HepG2 (cell line): ENCODE data around the gene HNRNPM. TPM values are rescaled to one million over a fixed set of nuclear protein-coding genes. Genes with fewer than 3 reads are reported as not detected.
A peak's percentile ranks its signal among the peaks of the same experiment; 100 is the strongest.

Experiments
- ASH2L ChIP-seq: fragments of 300-600, 200-600 bp; sonication (generic); IDR thresholded peaks from 2 replicates; pipeline ENCODE4 v1.7.0; 2017; ENCODE audit warnings: low read depth, mild to moderate bottlenecking, moderate library complexity, mixed read lengths, low read length; ENCODE audit not compliant: insufficient read length
- E2F2 ChIP-seq: sonication (generic); formaldehyde crosslinking; IDR thresholded peaks from 2 replicates; pipeline ENCODE4 v1.4.0; 2020; ENCODE audit warnings: missing genetic modification reagents, borderline replicate concordance
- ETS1 ChIP-seq: sonication (generic); formaldehyde crosslinking; IDR thresholded peaks from 2 replicates; pipeline ENCODE4 v1.4.0; 2020; ENCODE audit warnings: missing genetic modification reagents
- HBP1 ChIP-seq: IDR thresholded peaks from 2 replicates; pipeline ENCODE4 v1.6.1; 2016; ENCODE audit warnings: low read depth, control low read depth
- HMG20A ChIP-seq: IDR thresholded peaks from 2 replicates; pipeline ENCODE4 v1.6.1; 2016; ENCODE audit warnings: borderline replicate concordance
- JUND ChIP-seq: sonication (generic); formaldehyde crosslinking; IDR thresholded peaks from 2 replicates; pipeline ENCODE4 v1.8.0; 2022; ENCODE audit warnings: mild to moderate bottlenecking, missing genetic modification reagents
- NFE2L1 ChIP-seq: sonication (generic); formaldehyde crosslinking; IDR thresholded peaks from 2 replicates; pipeline ENCODE4 v1.4.0; 2020; ENCODE audit warnings: missing genetic modification reagents, mild to moderate bottlenecking, borderline replicate concordance
- NONO ChIP-seq, 2 experiments: fragments of 450-650 bp in 1 of 2; sonication (generic) in 1 of 2; formaldehyde crosslinking in 1 of 2; IDR thresholded peaks in 1 of 2; conservative IDR thresholded peaks in 1 of 2; 2 replicates each; pipeline versions ENCODE4 v1.6.1 to v1.8.0; 2017 to 2022; ENCODE audit warnings: mild to moderate bottlenecking in 1 of 2, missing genetic modification reagents in 1 of 2, moderate library complexity in 1 of 2
- RBM22 ChIP-seq: fragments of 200-400 bp; formaldehyde crosslinking; optimal IDR thresholded peaks from 2 replicates; pipeline ENCODE3; 2017; ENCODE audit warnings: mild to moderate bottlenecking, low read length, moderate library complexity
- RFX5 ChIP-seq: IDR thresholded peaks from 2 replicates; pipeline ENCODE4 v1.6.1; 2011; ENCODE audit warnings: low read depth, low read length, improper control_type of control experiment
- RFXANK ChIP-seq: IDR thresholded peaks from 2 replicates; pipeline ENCODE4 v1.6.1; 2016
- SP2 ChIP-seq: sonication (generic); formaldehyde crosslinking; IDR thresholded peaks from 2 replicates; pipeline ENCODE4 v1.5.1; 2020; ENCODE audit warnings: mild to moderate bottlenecking, missing genetic modification reagents
- STAG1 ChIP-seq: sonication (generic); formaldehyde crosslinking; IDR thresholded peaks from 2 replicates; pipeline ENCODE4 v1.4.0; 2020; ENCODE audit warnings: missing genetic modification reagents
- XBP1 ChIP-seq: sonication (generic); formaldehyde crosslinking; IDR thresholded peaks from 2 replicates; pipeline ENCODE4 v1.5.0; 2020; ENCODE audit warnings: missing genetic modification reagents
- YEATS2 ChIP-seq: sonication (generic); formaldehyde crosslinking; IDR thresholded peaks from 2 replicates; pipeline ENCODE4 v1.4.0; 2020; ENCODE audit warnings: missing genetic modification reagents, borderline replicate concordance
- YEATS4 ChIP-seq: sonication (generic); formaldehyde crosslinking; IDR thresholded peaks from 2 replicates; pipeline ENCODE4 v1.4.0; 2020; ENCODE audit warnings: missing genetic modification reagents, borderline replicate concordance
- ZBTB1 ChIP-seq: sonication (generic); formaldehyde crosslinking; IDR thresholded peaks from 2 replicates; pipeline ENCODE4 v1.4.0; 2020; ENCODE audit warnings: missing genetic modification reagents, borderline replicate concordance
- ZFP62 ChIP-seq: sonication (generic); formaldehyde crosslinking; IDR thresholded peaks from 2 replicates; pipeline ENCODE4 v1.4.0; 2020; ENCODE audit warnings: missing genetic modification reagents
- ZNF263 ChIP-seq: sonication (generic); formaldehyde crosslinking; IDR thresholded peaks from 2 replicates; pipeline ENCODE4 v1.4.0; 2020; ENCODE audit warnings: missing genetic modification reagents
- ZNF296 ChIP-seq: sonication (generic); formaldehyde crosslinking; conservative IDR thresholded peaks from 2 replicates; pipeline ENCODE4 v1.5.0; 2020; ENCODE audit warnings: mild to moderate bottlenecking, missing genetic modification reagents
- ZNF552 ChIP-seq: sonication (generic); formaldehyde crosslinking; IDR thresholded peaks from 2 replicates; pipeline ENCODE4 v1.9.0; 2022; ENCODE audit warnings: missing genetic modification reagents, mild to moderate bottlenecking, borderline replicate concordance
- ZNF569 ChIP-seq: sonication (generic); formaldehyde crosslinking; IDR thresholded peaks from 2 replicates; pipeline ENCODE4 v1.5.0; 2020; ENCODE audit warnings: mild to moderate bottlenecking, missing genetic modification reagents, moderate library complexity, borderline replicate concordance
- ZNF576 ChIP-seq: sonication (generic); formaldehyde crosslinking; IDR thresholded peaks from 2 replicates; pipeline ENCODE4 v1.4.0; 2020; ENCODE audit warnings: mild to moderate bottlenecking, missing genetic modification reagents
- ZNF598 ChIP-seq: sonication (generic); formaldehyde crosslinking; IDR thresholded peaks from 2 replicates; pipeline ENCODE4 v1.5.1; 2020; ENCODE audit warnings: mild to moderate bottlenecking, missing genetic modification reagents, borderline replicate concordance
- ZNF777 ChIP-seq: sonication (generic); formaldehyde crosslinking; IDR thresholded peaks from 2 replicates; pipeline ENCODE4 v1.4.0; 2020; ENCODE audit warnings: missing genetic modification reagents
- ZNF780A ChIP-seq: sonication (generic); formaldehyde crosslinking; IDR thresholded peaks from 2 replicates; pipeline ENCODE4 v1.8.0; 2022; ENCODE audit warnings: mild to moderate bottlenecking, missing genetic modification reagents, moderate library complexity
- polyA plus RNA-seq, 8 experiments: library from polyadenylated mRNA; depleted of rRNA in 3 of 8; stranded (reverse) in 7 of 8; unstranded in 1 of 8; fragments of >200 nt; fragmentation: Illumina TruSeq in 4 of 8; extraction: Trizol in 4 of 8; gene quantifications; 2 replicates each; pipeline versions ENCODE4 v1.2.1 to v1.2.3, GENCODE V29; 2011 to 2016; ENCODE audit warnings: low read depth in 4 of 8, missing spikeins in 1 of 8, mixed read lengths in 1 of 8; ENCODE audit not compliant: insufficient read depth in 1 of 8
- total RNA-seq, 5 experiments: library from RNA; depleted of rRNA; stranded (reverse); fragments of >200 nt; fragmentation: Illumina TruSeq; extraction: Trizol; gene quantifications; 2 replicates each; pipeline ENCODE4 v1.2.3, GENCODE V29; 2016; ENCODE audit warnings: low read depth in 1 of 5

The HNRNPM gene
- total and polyA plus RNA-seq, 2 of the 13 experiments (the other 11 are each of a cell fraction or from before 2014, with no cell fraction given): 56.7 to 102 TPM

- peak; percentile 85 for TF ChIP-seq ASH2L
- TF ChIP-seq ZNF569 (CRISPR knock-in tag): 0 out of 2 replicates have a peak, but pooled peaks have one; percentile 69
- TF ChIP-seq HBP1 (CRISPR knock-in tag): no peak
- peak; percentile 41; the same call in 1 of the 2 replicates for TF ChIP-seq ZNF263 (CRISPR knock-in tag)
- no peak for TF ChIP-seq JUND
- no peak for TF ChIP-seq ZNF780A
- TF ChIP-seq STAG1: 0 out of 2 replicates have a peak, but pooled peaks have one; percentile 7
- TF ChIP-seq ZFP62: no peak
- no peak for TF ChIP-seq NFE2L1 (CRISPR knock-in tag)
- peak; percentile 83 for TF ChIP-seq YEATS4 (CRISPR knock-in tag)
- TF ChIP-seq ZBTB1 (CRISPR knock-in tag): no peak
- TF ChIP-seq ZNF296 (CRISPR knock-in tag): peak; percentile 74; the same call in 1 of the 2 replicates
- TF ChIP-seq SP2: peak; percentile 62
- TF ChIP-seq ZNF598 (CRISPR knock-in tag): peak; percentile 72; the same call in 1 of the 2 replicates
- peak; percentile 24; the same call in 1 of the 2 replicates for TF ChIP-seq ZNF777 (CRISPR knock-in tag)
- peak; percentile 44; the same call in 1 of the 2 replicates for TF ChIP-seq XBP1 (CRISPR knock-in tag)
- no peak for TF ChIP-seq RFX5
- peak; percentile 75; the same call in 1 of the 2 replicates for TF ChIP-seq ETS1 (CRISPR knock-in tag)
- TF ChIP-seq YEATS2 (CRISPR knock-in tag): peak; percentile 51; the same call in 1 of the 2 replicates
- TF ChIP-seq E2F2: 0 out of 2 replicates have a peak, but pooled peaks have one; percentile 18
- TF ChIP-seq HMG20A (CRISPR knock-in tag): no peak
- TF ChIP-seq ZNF576 (CRISPR knock-in tag): no peak
- TF ChIP-seq ZNF552: 0 out of 2 replicates have a peak, but pooled peaks have one; percentile 48
- TF ChIP-seq RBM22: no peak
- TF ChIP-seq NONO (IDR thresholded peaks at IDR 0.05): no peak
- peak; percentile 29 for TF ChIP-seq NONO (CRISPR knock-in tag; conservative IDR thresholded peaks at IDR 0.05)
- no peak for TF ChIP-seq RFXANK (CRISPR knock-in tag)
These were observed at the start of gene HNRNPM (continued) for GRCh38 chr19:8444677-8445487.
